Measurements from ENCODE around the gene GUCY1A2. TPM values are rescaled to one million over a fixed set of nuclear protein-coding genes. Genes with fewer than 3 reads are reported as not detected.

GUCY1A2 gene
- total RNA-seq, 1 experiment from 2014 or later, result 5.4 TPM

DNA sequence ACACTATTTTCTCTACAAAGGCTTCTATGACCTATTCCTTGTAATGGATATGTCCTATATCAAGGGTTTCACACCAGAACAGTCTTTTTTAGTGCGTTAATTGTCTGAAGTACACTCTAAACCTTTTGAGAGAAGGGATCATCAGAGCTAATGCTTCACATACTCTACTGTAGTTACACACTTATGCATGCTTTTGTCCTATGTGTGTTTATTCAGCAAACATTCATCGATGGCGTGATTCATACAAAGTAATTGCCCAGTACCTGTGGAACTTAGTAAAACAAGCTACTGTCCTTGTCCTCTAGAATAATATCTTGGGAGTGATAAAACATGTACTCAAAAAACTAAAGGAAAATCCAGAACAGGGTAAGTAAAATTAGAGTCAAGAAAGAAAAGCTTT lies 139.2 kb downstream of the GUCY1A2 start:
- no peak overlapping the region for H3K4me3 ChIP-seq (ENCODE audit: low read depth, low read length, poor library complexity, severe bottlenecking)
- intact Hi-C loops (cut with micrococcal nuclease; ENCODE audit: unreplicated experiment), result no loop called here
- no peak overlapping the region for H3K27ac ChIP-seq (ENCODE audit: low read depth, low read length, poor library complexity, severe bottlenecking)
- H3K36me3 ChIP-seq (ENCODE audit: insufficient read depth, low read length, poor library complexity, severe bottlenecking), result no peaks in the 10 kb centered on the region
- BruUV-seq (replicated peaks), result no TSS peak
- H3K9me3 ChIP-seq (ENCODE audit: low read depth, low read length, poor library complexity, severe bottlenecking), result no peaks in the 10 kb centered on the region
- TF ChIP-seq, protein P1, sequence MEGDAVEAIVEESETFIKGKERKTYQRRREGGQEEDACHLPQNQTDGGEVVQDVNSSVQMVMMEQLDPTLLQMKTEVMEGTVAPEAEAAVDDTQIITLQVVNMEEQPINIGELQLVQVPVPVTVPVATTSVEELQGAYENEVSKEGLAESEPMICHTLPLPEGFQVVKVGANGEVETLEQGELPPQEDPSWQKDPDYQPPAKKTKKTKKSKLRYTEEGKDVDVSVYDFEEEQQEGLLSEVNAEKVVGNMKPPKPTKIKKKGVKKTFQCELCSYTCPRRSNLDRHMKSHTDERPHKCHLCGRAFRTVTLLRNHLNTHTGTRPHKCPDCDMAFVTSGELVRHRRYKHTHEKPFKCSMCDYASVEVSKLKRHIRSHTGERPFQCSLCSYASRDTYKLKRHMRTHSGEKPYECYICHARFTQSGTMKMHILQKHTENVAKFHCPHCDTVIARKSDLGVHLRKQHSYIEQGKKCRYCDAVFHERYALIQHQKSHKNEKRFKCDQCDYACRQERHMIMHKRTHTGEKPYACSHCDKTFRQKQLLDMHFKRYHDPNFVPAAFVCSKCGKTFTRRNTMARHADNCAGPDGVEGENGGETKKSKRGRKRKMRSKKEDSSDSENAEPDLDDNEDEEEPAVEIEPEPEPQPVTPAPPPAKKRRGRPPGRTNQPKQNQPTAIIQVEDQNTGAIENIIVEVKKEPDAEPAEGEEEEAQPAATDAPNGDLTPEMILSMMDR (conservative IDR thresholded peaks at IDR 0.05; ENCODE audit: low read depth, low read length), result no peak
- no peak for TF ChIP-seq EZH2 (IDR thresholded peaks at IDR 0.05; ENCODE audit: borderline replicate concordance, low read depth, low read length, poor library complexity, severe bottlenecking)
- no peaks in the 10 kb centered on the region for H3K27me3 ChIP-seq (replicated peaks; ENCODE audit: insufficient read depth, low read depth, low read length, poor library complexity)
- DNase-seq (ENCODE audit: low spot score), result no peak
- ChIA-PET CTCF (no interaction called here), POLR2A (ENCODE audit: low non-redundant PET) (no interaction called here)
- H3K4me1 ChIP-seq (ENCODE audit: insufficient read depth, low read length, poor library complexity, severe bottlenecking), result no peaks in the 10 kb centered on the region

DNA sequence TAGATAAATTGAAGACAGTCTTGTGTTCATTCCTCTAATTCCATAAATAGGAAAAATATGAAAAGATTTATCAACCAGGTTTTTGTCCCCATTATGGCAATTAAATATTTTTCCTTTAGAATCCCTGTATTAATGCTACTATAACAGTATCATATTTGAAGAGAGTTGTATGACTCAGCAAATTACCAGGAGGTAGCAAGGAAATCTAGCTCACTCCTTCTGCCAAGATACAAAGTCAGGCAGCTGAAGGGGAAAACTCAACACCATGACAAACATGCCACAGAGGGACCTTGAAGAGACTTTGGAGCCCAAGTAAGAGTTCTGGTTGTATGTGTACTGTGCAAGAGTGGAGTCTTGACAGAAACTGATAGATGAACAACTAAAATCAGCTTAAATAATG lies 143.3 kb downstream of the GUCY1A2 start:
- ChIA-PET POLR2A (ENCODE audit: low non-redundant PET) (no interaction called here), CTCF (no interaction called here)
- TF ChIP-seq, protein P1 (conservative IDR thresholded peaks at IDR 0.05; ENCODE audit: low read depth, low read length), result no peak
- no peak for TF ChIP-seq EZH2 (IDR thresholded peaks at IDR 0.05; ENCODE audit: borderline replicate concordance, low read depth, low read length, poor library complexity, severe bottlenecking)
- BruUV-seq (replicated peaks), result no TSS peak
- Histone ChIP-seq H3K4me3 (ENCODE audit: low read depth, low read length, poor library complexity, severe bottlenecking) (no peak overlapping the region), H3K27me3 (replicated peaks; ENCODE audit: insufficient read depth, low read depth, low read length, poor library complexity) (no peaks in the 10 kb centered on the region), H3K36me3 (ENCODE audit: insufficient read depth, low read length, poor library complexity, severe bottlenecking) (no peaks in the 10 kb centered on the region), H3K9me3 (ENCODE audit: low read depth, low read length, poor library complexity, severe bottlenecking) (no peaks in the 10 kb centered on the region), H3K4me1 (ENCODE audit: insufficient read depth, low read length, poor library complexity, severe bottlenecking) (no peaks in the 10 kb centered on the region), H3K27ac (ENCODE audit: low read depth, low read length, poor library complexity, severe bottlenecking) (no peak overlapping the region)
- intact Hi-C loops (cut with micrococcal nuclease; ENCODE audit: unreplicated experiment), result no loop called here
- DNase-seq (ENCODE audit: low spot score), result no peak

GRCh38 chr11:106872246-106872645 lies 146.0 kb downstream of the GUCY1A2 start:
- POLR2A ChIA-PET (ENCODE audit: low non-redundant PET), result no interaction called here
- H3K36me3 ChIP-seq (ENCODE audit: insufficient read depth, low read length, poor library complexity, severe bottlenecking), result no peaks in the 10 kb centered on the region
- H3K27me3 ChIP-seq (replicated peaks; ENCODE audit: insufficient read depth, low read depth, low read length, poor library complexity), result no peaks in the 10 kb centered on the region
- no peak for DNase-seq (ENCODE audit: low spot score)
- CTCF ChIA-PET, result no interaction called here
- no peak for TF ChIP-seq EZH2 (IDR thresholded peaks at IDR 0.05; ENCODE audit: borderline replicate concordance, low read depth, low read length, poor library complexity, severe bottlenecking)
- TF ChIP-seq, protein P1 (conservative IDR thresholded peaks at IDR 0.05; ENCODE audit: low read depth, low read length), result no peak
- H3K27ac ChIP-seq (ENCODE audit: low read depth, low read length, poor library complexity, severe bottlenecking), result no peak overlapping the region
- H3K4me3 ChIP-seq (ENCODE audit: low read depth, low read length, poor library complexity, severe bottlenecking), result no peak overlapping the region
- no peaks in the 10 kb centered on the region for H3K9me3 ChIP-seq (ENCODE audit: low read depth, low read length, poor library complexity, severe bottlenecking)
- intact Hi-C loops (cut with micrococcal nuclease; ENCODE audit: unreplicated experiment), result no loop called here
- H3K4me1 ChIP-seq (ENCODE audit: insufficient read depth, low read length, poor library complexity, severe bottlenecking), result no peaks in the 10 kb centered on the region
- BruUV-seq (replicated peaks), result no TSS peak
